IPS-18a (cell line): ENCODE results near the gene TTC28.

Experiments
- H3K27ac ChIP-seq: one replicate; pipeline ENCODE4 v1.5.1; 2013; ENCODE audit warnings: low read length
- H3K27me3 ChIP-seq: one replicate; pipeline ENCODE4 v1.6.1; 2013; ENCODE audit warnings: mild to moderate bottlenecking, low read length; ENCODE audit not compliant: control insufficient read depth, insufficient read depth
- H3K36me3 ChIP-seq: one replicate; pipeline ENCODE4 v1.6.1; 2013; ENCODE audit warnings: low read depth, low read length; ENCODE audit not compliant: control insufficient read depth
- H3K4me1 ChIP-seq: one replicate; pipeline ENCODE4 v1.6.1; 2013; ENCODE audit warnings: low read depth, low read length; ENCODE audit not compliant: control insufficient read depth
- H3K4me3 ChIP-seq: one replicate; pipeline ENCODE4 v1.5.1; 2013; ENCODE audit warnings: low read length
- H3K9ac ChIP-seq: one replicate; pipeline ENCODE4 v1.6.1; 2013; ENCODE audit warnings: mild to moderate bottlenecking, low read length, moderate library complexity
- H3K9me3 ChIP-seq: one replicate; pipeline ENCODE4 v1.6.1; 2013; ENCODE audit warnings: low read depth, low read length; ENCODE audit not compliant: control insufficient read depth

TTC28 gene

GRCh38 chr22:27930331-27931060 lies 749.1 kb downstream of the TTC28 start:
- H3K4me1 ChIP-seq = peaks cover 8% of the 10 kb centered on the region
- no peaks in the 10 kb centered on the region for H3K27me3 ChIP-seq
- H3K27ac ChIP-seq = no peak overlapping the region
- no peak overlapping the region for H3K9ac ChIP-seq
- H3K9me3 ChIP-seq = no peaks in the 10 kb centered on the region
- H3K36me3 ChIP-seq = no peaks in the 10 kb centered on the region
- no peak overlapping the region for H3K4me3 ChIP-seq
